ENCODE results near the gene RNASEH2B.

The RNASEH2B gene

DNA sequence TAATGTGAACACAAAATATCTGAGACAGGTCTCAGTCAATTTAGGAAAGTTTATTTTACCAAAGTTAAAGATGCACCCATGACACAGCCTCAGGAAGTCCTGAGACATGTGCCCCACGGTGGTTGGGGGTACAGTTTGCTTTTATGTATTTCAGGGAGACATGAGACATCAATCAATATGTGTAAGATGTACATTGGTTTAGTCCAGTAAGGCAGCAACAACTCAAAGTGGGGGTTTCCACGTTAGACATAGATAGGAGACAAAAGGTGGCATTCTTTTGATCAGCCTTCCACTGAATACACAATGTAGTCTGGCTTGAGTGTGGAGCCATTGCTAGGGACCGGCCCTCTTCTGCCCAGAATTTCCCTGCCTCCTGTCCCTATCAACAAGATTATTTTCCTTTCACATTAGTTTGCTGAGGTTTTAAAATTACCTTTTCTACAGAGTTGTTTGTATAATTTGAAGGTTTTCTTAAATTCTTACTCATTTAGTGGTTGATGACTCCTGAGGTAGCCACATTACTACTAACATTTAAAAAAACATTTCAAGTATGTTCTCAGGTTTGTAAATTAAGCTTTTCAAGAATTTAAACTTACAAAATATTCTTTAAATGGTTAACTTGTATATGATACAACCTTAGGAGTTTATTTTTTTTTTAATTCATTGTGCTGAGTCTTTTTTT, 33.2 kb downstream of the RNASEH2B start:
- DNase-seq, result no peak

GRCh38 chr13:50945669-50946068, 36.1 kb downstream of the RNASEH2B start:
- DNase-seq, result no peak

GRCh38 chr13:50948601-50949000, 39.0 kb downstream of the RNASEH2B start:
- DNase-seq, result no peak

- DNase-seq, result no peak
Observed at GRCh38 chr13:50950849-50951248, 41.3 kb downstream of the RNASEH2B start.

DNA sequence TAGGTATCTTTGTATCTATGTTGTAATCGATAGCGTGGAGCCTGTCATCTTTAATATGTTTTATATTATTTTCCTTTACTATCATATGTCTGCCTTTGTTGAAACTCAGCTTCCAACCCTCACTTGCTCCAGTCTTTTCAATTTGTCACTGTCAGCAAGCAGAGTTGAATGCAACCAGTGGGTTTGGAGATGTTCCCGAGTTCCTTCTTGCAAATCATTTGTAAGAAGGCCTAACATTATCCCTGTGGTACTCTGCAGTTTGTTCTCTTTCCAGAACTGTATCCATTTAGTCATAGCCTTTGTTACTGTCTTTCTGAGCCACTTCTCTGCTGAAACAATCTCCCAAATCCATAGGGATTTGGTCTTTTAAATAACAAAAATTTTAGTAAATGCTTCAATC, 41.8 kb downstream of the RNASEH2B start:
- DNase-seq, result no peak

GRCh38 chr13:50955241-50955640, 45.6 kb downstream of the RNASEH2B start:
- no peak for DNase-seq

DNA sequence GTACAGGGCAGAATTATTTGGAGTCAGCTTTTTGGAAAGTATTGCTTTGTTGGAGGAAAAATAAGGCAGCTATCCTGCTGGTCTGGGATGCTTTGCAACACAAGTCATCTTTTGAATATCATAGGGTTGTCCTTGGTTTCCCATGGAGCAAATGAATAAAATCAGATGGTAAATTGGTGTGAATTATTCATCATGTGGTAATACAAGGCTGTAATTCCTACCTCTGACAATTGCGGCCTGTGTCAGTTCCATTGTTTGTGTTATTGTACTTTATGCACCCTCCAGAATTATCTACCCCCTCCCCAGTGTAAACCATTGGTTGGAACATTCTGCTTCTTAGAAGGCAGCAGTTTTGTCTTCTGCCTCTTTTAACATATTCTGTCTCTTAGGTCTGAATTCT, 46.2 kb downstream of the RNASEH2B start:
- DNase-seq, result no peak

- no peak for DNase-seq
Observed at GRCh38 chr13:50957620-50958019, 48.0 kb downstream of the RNASEH2B start.

GRCh38 chr13:50969691-50970090, 60.1 kb downstream of the RNASEH2B start:
- DNase-seq, result no peak

GRCh38 chr13:50970956-50971355, 61.4 kb downstream of the RNASEH2B start:
- DNase-seq, result no peak

GRCh38 chr13:50974268-50974667, 64.7 kb downstream of the RNASEH2B start:
- no peak for DNase-seq

DNA sequence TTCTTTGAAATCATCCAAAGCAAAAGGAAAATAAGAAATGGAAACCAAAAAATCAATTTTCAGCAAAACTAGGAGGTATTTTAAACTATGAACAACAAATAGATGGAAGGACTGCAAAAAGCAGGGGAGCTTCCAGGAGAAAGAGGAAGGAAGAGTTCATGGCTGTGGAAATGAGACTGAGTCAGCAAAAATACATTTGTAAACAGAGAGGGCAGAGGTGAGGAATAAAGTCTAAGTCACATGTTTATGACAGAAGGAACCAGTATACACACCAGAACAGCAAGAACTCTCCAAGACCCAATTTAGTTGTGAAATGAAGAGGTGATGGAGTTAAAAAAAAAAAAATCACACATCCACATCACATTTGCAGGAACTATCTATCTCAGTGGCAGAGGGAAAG, 69.6 kb downstream of the RNASEH2B start:
- no peak for DNase-seq

- DNase-seq, result no peak
Observed at GRCh38 chr13:50981686-50982085, 72.1 kb downstream of the RNASEH2B start.

GRCh38 chr13:50989476-50989875, 79.9 kb downstream of the RNASEH2B start:
- no peak for DNase-seq

DNA sequence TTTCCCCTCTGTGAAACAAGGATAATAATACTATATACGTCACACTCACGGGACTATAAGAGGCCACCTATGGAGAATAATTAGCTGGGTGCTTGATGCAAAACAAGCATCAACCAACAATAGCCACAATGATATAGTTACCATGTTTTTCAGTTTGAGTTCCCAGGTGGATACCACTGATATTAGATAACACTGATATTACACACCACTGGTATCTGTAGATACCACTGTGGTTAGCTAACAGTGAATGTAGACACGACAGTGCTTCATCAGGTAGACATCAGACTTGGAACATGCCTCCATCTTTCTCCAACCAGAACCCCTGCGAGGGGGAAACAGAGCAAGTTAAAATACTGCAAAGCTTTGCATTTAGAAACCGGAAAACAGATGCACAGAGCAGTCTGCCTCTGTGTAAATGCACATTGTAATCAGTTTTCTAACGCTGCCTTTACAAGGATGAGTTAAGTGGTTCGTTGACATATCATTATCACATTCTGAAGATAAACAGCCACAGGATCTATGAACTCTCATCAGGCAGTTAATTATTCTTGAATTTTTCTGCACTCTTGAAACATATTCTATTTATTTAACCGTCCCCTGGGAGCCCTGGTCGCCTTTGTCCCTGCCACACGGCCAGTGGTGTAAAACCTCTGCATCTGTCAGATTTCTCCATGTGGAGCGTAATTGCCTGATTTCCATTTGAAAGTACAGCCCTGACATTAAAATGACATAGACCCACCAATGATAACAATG, 80.7 kb downstream of the RNASEH2B start:
- DNase-seq, result no peak

GRCh38 chr13:50990818-50991506, 81.4 kb downstream of the RNASEH2B start:
- DNase-seq, result no peak

DNA sequence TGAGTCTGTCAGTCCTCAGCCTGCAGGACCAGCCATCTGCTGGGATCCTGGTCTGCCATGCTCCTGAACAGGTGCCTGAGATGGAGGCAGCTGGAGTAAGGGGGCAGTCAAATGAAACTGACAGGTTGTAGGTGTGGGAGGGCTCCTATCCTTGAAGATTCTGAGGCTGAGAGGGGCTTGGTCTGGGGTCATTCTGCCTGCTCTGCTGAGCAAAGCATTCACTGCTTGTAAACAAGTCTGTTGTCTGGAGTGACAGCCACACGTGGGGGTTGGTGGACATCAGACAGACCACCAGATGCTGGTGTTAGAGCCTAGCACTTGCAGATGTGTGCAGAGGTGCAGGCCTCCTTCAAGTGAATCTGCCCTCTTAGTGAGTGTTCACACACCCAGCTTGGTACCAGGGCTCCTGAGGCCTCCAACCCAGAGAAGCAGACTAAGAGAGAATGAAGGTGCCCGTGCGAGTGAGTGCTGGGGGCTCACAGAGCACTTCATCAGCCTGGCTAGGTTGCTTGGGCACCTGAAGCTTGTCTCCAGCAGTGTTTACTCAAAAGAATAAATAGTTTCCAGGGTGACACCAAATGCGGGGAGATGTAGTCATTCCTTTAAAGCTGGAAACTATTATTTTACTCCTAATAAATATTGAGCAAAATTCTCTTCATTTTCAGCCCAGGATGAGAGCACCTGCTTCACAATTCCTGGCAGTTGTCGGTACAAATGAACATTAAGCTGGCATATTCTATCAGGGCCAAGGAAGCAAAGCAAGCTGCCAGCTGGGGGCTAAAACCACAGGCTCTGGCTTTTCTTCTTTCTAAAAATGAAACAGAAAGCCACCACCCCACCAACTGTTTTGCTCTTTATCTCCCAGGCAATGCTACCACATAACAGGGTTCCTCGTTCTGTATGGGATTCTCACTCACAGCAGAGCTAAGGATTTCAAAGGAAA, 82.3 kb downstream of the RNASEH2B start:
- no peak for DNase-seq

- DNase-seq, result no peak
Observed at GRCh38 chr13:50993371-50993770, 83.8 kb downstream of the RNASEH2B start.

GRCh38 chr13:50993934-50994333, 84.3 kb downstream of the RNASEH2B start:
- no peak for DNase-seq

- no peak for DNase-seq
Observed at GRCh38 chr13:50994651-50995050, 85.1 kb downstream of the RNASEH2B start.

DNA sequence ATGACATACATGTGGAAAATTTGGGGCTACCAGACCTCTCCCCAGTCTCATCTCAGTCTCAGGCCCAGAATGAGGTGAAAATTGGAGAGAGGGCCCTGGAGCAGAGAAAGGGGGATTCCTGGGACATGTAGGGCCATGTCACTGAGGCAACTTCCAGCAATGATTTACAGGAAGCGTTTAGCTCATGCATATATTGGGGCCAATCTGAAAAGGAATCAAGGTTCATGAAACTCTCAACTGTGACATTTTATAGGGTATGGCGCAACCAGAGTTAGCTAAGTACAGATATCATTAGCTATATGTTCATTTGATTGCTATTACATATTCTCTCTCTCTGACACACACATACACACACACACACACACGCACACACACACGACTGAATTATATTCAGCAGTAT, 86.3 kb downstream of the RNASEH2B start:
- no peak for DNase-seq

DNA sequence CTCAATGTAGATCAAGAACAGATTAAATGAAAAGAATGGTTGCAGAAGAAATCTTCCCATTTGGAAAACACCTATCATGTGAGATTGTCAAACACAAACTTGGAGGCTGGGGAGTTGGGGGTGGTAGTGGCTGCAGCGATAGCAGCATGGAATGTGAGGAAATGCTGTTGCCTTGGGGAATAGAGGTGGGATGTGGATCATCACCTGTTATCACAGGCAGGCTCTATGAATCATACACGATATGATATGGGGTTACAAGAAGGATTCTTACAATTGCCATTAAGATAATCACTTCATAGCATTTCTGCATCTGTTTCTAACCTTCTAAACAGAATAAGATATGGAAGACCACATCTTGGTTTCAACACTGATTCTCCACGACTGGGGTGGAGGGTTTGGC, 88.7 kb downstream of the RNASEH2B start:
- no peak for DNase-seq

GRCh38 chr13:50999641-51000040, 90.0 kb downstream of the RNASEH2B start:
- DNase-seq, result no peak

Measured in stimulated activated CD4-positive, alpha-beta T cell treated with anti-CD3 and anti-CD28 coated beads, Interleukin-4, amount 100 ng/mL, for 24 hours (primary cell).